Right renal pelvis (tissue), 4 donors: ENCODE data around the gene TMEM126A. TPM values are rescaled to one million over a fixed set of nuclear protein-coding genes. Genes with fewer than 3 reads are reported as not detected.
A peak's percentile ranks its signal among the peaks of the same experiment; 100 is the strongest.

Experiments used
- DNase-seq, 4 donors: peaks; one replicate each; pipeline ENCODE4 v3.0.0-alpha.2; 2013; ENCODE audit warnings: low read depth in 4 of 4, low spot score in 3 of 4, missing footprints in 1 of 4
- polyA plus RNA-seq, 4 donors: library from polyadenylated mRNA; unstranded; fragments of 120-200 nt; gene quantifications; one replicate each; pipeline ENCODE4 v1.2.1, GENCODE V29; 2013; ENCODE audit not compliant: insufficient read length in 4 of 4

TMEM126A gene
- polyA plus RNA-seq, 4 donors, result 32.6 to 36.4 (median 34.3) TPM

DNA sequence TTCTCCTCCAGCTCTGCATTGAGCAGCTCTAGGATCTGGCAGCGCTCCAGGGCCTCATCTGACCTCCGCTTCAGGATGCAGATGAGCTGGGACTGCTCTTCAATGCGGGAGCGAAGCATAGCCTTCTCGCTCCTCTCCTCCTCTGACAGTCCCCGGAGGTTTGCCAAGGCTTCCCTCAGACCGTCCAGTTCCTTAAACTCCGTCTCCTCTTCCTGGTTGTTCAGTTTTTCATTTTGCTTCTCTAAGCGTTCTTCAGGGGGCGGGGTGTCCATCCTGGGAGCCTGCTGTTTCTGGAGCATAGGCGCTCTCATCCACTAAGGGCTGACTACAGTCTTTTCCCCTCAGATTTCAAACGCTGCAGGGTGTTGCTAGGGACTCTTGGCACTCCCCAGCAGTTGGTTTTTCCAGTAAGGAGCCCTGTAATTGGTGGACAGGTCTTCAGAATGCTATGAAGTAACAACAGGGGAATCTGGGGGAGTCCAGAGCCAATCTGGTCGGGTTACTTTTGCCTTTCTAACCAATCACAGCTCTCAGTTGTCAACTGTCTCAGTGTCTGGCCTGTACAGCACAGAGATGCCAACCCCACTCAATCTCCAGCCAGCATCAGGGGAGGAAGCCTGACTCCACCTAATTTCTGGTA lies 38.2 kb downstream of the TMEM126A start, which contains the start of gene CCDC89:
Gene CCDC89, minus strand, starts transcription at position 376 of the 640 bp plus-strand sequence. Its CDS starts 65 bp downstream, at position 311.
- DNase-seq, result peak; percentile 50 to 88 (median 86)

DNA sequence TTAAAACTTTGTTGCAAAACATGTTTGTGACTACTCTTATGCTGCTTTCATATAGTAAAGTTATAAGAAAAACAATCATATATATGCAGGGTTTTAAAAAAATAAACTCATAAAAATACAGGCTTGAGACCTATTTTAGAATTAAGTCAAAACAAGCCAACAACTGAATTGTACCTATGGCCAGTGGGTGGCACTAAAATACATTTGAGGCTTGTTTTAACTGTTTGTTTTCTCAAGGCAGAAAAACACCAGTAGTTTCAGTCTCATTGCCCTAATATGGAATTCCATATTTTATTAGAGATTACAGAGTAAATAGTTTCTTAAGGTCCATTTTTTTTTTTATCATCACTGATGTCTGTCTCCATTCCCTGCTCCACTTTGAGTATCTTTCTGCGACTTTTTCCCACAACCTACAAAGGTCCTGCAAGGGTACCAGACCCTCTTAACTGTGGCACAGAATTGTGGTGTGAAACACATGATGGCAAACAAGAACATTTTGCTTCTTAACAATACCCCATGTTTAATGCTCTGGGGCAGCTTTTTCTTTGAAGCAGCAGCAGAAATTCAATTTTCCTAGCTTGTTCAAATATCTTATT lies 46.7 kb downstream of the TMEM126A start:
- DNase-seq, result no peak

DNA sequence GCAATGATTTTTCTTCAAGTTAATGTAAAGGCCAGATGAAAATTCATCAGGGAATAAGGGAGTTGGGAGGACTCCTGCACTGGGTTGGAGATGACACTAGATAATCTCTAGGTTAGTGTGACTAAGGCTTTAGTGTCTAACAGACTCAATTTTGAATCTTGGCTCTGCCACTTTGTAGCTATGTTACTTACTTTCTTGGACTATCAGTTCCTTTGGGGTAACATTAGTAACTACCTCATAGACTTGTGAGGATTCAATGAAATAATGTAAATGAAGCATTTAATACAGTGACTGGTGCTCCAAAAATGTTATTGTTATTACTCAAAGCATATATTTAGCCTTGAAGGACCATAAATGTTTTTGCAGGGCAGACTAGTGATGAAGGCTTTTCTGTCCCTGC lies 47.8 kb downstream of the TMEM126A start:
- no peak for DNase-seq

DNA sequence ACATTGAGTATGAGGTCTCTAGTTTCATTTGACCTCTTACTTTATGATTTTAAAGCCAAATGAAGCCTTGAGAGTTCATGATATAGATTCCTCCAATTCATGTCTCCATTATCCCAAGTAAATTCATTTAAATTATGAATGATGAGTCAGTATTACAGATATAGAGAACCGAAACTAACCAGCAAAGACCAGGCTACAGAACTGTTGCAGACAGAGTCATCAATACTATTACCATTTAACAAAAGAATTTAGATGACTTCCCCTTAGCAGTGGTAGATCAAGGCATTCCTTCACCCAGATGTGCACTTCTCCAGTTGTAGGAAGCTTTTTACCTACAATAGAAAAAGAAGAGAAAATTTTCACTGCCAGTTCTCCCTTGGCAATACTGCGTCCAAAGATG lies 50.0 kb downstream of the TMEM126A start:
- no peak for DNase-seq

DNA sequence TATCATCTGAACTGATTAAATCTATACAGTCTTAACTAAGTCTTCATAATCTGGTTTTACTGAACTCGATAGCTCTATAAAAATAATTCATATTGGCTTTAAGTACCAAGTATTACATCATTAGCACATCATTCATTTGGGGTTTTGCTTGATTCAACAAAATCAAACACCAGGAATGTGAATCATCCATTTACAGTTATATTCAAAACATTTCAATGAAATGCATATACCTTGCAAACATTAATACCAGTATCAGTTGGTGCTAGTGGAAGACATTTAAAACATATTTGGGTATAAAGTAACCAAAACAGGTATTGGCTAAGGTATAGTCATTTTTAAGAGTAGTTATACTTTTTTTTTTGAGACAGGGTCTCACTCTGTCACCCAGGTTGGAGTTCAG lies 50.4 kb downstream of the TMEM126A start:
- no peak for DNase-seq

DNA sequence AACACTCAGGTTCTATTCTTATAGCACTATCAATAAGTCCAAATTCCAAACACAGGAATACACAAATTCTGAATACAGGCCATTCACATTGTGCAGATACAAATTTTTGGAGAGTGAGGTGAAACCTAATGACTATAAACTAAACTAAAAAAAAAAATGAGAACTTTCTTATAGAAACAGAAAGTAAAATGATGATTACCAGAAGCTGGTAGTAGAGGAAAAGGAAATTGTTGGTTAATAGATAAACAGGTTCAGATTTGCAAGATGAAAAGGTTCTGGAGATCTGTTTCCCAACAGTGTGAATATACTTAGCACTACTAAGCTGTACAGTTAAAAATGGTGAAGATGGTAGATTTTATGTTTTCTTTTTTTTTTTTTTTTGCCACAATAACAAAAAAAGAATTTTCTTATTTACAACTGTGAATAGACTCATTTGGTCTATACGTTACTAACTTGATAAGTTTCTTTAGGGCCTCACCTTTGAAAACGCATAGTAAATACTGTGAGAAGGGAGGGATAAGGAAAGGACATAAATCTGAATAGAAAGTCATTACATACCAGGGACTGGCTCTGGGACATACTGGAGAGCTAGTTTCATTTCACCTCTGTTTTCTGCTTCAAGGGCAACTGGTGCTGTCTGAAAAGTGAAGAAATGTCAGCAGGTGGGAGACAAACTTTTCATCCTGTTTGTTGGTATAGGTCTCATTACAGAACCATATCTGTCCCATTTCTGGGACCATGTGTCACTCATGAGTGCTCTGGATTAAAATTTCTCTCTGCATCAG lies 52.4 kb downstream of the TMEM126A start:
- DNase-seq, result no peak

DNA sequence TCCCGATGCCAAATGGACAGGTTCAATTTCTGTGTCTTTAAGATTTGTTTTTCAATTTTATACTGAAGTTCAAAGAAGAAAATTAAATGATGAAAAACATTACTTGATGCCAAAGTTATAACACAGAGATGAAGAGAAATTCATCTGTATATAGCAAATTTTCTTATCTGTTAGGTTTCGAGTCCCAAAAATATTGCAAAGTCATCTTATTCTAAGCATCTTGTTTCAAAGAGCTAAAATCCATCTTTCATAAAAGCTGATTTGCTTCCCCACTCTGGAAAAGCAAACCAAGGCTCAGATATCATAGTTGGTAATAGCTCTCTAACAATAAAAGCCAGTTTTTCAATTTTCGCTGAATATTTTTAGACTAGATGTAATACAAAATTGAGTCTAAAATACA lies 57.2 kb downstream of the TMEM126A start:
- DNase-seq, result no peak

DNA sequence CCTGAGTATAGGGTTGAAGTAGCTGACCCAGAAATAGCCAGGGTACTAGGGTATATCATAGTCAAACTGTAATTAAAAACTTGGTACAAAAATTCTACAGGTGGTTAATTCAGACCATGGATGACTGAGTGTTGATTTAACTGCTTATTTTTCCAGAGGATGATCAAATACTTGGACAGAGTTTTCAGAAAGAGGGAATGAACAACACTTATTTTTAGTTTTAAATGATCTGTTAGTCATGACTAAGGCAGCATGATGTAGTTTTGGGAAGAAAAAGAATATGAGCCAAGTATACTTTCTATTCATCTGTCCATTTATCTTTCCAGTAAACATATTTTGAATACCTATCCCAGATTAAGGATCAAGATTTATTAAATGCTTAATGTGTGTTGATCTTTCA lies 58.0 kb downstream of the TMEM126A start:
- no peak for DNase-seq

Other genes starting within 250 kb of the TMEM126A start
- gene DLG2, start 20.6 kb upstream of the TMEM126A start, polyA plus RNA-seq, result 10 to 100 TPM; 12.8 to 14.2 (median 13.7) TPM
- 10 to 100 TPM; 57.7 to 67.4 (median 62.7) TPM for gene TMEM126B, start 19.4 kb upstream of the TMEM126A start, polyA plus RNA-seq
- gene CREBZF, start 17.2 kb downstream of the TMEM126A start, polyA plus RNA-seq, result 100 to 1,000 TPM; 100 to 125 (median 118) TPM
- 1 to 10 TPM; 3.0 to 5.0 (median 3.9) TPM for gene CCDC89, start 38.2 kb downstream of the TMEM126A start, polyA plus RNA-seq
- gene SYTL2, start 163.2 kb downstream of the TMEM126A start, polyA plus RNA-seq, result 10 to 100 TPM; 64.1 to 85.4 (median 73.8) TPM
- gene CCDC83, start 207.4 kb downstream of the TMEM126A start, polyA plus RNA-seq, result under 1 TPM in 2 of 4 donors, not detected in 2; 0.05 to 0.11 TPM